Measurements from ENCODE around the gene CCDC34. TPM values are rescaled to one million over a fixed set of nuclear protein-coding genes. Genes with fewer than 3 reads are reported as not detected.

The CCDC34 gene
- total RNA-seq = 1.6 TPM
- long read RNA-seq, transcript CCDC34-202 (6 exons, 2,103 nt) = major isoform, 5 of 9 reads
- long read RNA-seq, partial matches to known transcripts = 1 of 9 reads
- long read RNA-seq, other reads (novel, unspliced or antisense) = 0 of 9 reads

GRCh38 chr11:27362749-27363575, at the start of gene CCDC34:
Gene CCDC34, minus strand, starts transcription at chr11:27363215. Its CDS starts 21 bp downstream, at chr11:27363194.
- peak; percentile 99 for ATAC-seq
- TF ChIP-seq CTCF (IDR thresholded peaks at IDR 0.05) = no peak
- intact Hi-C loops (cut with DNase I) = no loop called here

GRCh38 chr11:27412192-27412691, 49.2 kb upstream of the CCDC34 start:
- intact Hi-C loops (cut with DNase I) = no loop called here
- no peaks in the 10 kb centered on the region for H3K36me3 ChIP-seq
- ATAC-seq (no peak), DNase-seq (no peak)
- H3K4me1 ChIP-seq = no peaks in the 10 kb centered on the region
- H3K9me3 ChIP-seq = no peaks in the 10 kb centered on the region
- H3K27ac ChIP-seq = no peak overlapping the region
- H3K4me3 ChIP-seq = no peak overlapping the region
- no peak for TF ChIP-seq CTCF (IDR thresholded peaks at IDR 0.05)
- no peaks in the 10 kb centered on the region for H3K27me3 ChIP-seq

More at GRCh38 chr11:27362749-27363575, at the start of gene CCDC34:
- H3K4me1 ChIP-seq = peaks cover 10% of the 10 kb centered on the region
- H3K9me3 ChIP-seq = no peaks in the 10 kb centered on the region
- no peaks in the 10 kb centered on the region for H3K36me3 ChIP-seq
- H3K27ac ChIP-seq = peak within 1 kb of the TSS; percentile 53
- H3K4me3 ChIP-seq = peak within 1 kb of the TSS; percentile 74
- peak; percentile 95 for DNase-seq
- H3K27me3 ChIP-seq = no peaks in the 10 kb centered on the region

- Histone ChIP-seq H3K27me3 (no peaks in the 10 kb centered on the region), H3K27ac (no peak overlapping the region), H3K4me1 (no peaks in the 10 kb centered on the region), H3K36me3 (no peaks in the 10 kb centered on the region), H3K9me3 (no peaks in the 10 kb centered on the region), H3K4me3 (no peak overlapping the region)
- DNase-seq (no peak), ATAC-seq (no peak)
- TF ChIP-seq CTCF (IDR thresholded peaks at IDR 0.05) = no peak
- intact Hi-C loops (cut with DNase I) = no loop called here
Observed at GRCh38 chr11:27411328-27411727, 48.3 kb upstream of the CCDC34 start.

- Histone ChIP-seq H3K4me3 (no peak overlapping the region), H3K27me3 (no peaks in the 10 kb centered on the region), H3K9me3 (no peaks in the 10 kb centered on the region), H3K36me3 (no peaks in the 10 kb centered on the region), H3K4me1 (no peaks in the 10 kb centered on the region), H3K27ac (no peak overlapping the region)
- ATAC-seq (no peak), DNase-seq (no peak)
- TF ChIP-seq CTCF (IDR thresholded peaks at IDR 0.05) = no peak
- intact Hi-C loops (cut with DNase I) = no loop called here
Observed at GRCh38 chr11:27410272-27410671, 47.3 kb upstream of the CCDC34 start.

- no peak for ATAC-seq
- Histone ChIP-seq H3K4me3 (no peak overlapping the region), H3K27me3 (no peaks in the 10 kb centered on the region), H3K4me1 (no peaks in the 10 kb centered on the region), H3K36me3 (no peaks in the 10 kb centered on the region), H3K27ac (no peak overlapping the region), H3K9me3 (no peaks in the 10 kb centered on the region)
- DNase-seq = no peak
- intact Hi-C loops (cut with DNase I) = no loop called here
- TF ChIP-seq CTCF (IDR thresholded peaks at IDR 0.05) = no peak
Observed at GRCh38 chr11:27409742-27410141, 46.7 kb upstream of the CCDC34 start.

Measured in upper lobe of right lung (tissue), 1 donor.